Activated CD4-positive, alpha-beta T cell treated with anti-CD3 and anti-CD28 coated beads, Interleukin-2, Interleukin-4, amounts not matched to agents 100 ng/mL and 50 ng/mL, durations not matched to agents 16 hours and 8 hours (primary cell): ENCODE results near the gene GAD1.

ENCODE experiments used
- DNase-seq: peaks from one replicate; pipeline ENCODE4 v3.0.0-alpha.2; 2020; ENCODE audit warnings: low spot score

Gene GAD1

GRCh38 chr2:170818036-170818751, 1.5 kb downstream of the GAD1 start:
- DNase-seq = no peak

- no peak for DNase-seq
These were observed 2.2 kb downstream of the GAD1 start for GRCh38 chr2:170818752-170819470.

DNA sequence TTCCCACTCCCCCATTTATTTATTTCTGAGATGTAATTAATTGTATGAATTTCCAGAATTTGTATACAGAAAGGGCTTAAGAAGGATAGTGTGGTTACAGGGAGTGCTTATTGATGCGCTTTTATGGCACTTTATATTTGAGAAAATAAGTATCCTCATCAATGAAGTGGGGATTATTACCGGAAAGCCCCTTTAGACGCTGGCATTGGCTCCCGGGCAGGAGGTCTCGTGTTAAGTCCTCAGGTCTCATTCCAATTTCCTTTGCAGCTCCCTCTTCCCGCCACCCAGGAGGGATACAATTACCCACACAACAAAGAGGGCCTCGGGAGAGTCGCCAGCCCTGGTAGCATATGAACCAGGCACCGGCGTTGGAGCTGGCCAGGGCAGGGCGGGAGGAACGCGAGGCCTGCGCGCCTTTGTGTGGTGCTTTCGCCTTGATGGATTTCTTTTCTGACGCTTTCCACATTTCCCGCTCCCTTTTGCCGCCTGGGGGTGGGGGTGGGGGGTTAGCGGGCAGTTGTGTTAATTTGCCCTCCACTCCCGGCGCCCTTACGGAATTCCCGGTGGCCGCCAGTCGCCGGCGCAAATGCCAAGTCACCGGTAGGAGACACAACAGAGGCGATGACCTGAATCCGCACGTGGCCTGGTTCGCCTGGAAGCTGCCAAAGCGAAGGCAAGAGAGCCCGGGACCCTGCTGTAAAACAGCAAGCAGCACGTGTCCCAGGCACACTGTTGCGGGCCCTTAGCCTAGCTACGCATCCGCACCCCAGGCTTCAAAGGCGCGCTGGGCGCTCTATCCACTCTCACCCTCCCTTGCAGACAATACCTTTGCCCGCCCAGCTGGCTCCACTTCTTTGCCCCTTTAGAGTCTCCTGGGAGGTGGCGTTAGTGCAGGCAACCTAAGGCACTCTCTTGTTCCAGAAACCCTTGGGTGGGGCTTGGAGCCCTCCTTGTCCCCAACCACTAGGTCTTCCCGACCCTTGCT, 3.3 kb downstream of the GAD1 start:
- DNase-seq = no peak

DNA sequence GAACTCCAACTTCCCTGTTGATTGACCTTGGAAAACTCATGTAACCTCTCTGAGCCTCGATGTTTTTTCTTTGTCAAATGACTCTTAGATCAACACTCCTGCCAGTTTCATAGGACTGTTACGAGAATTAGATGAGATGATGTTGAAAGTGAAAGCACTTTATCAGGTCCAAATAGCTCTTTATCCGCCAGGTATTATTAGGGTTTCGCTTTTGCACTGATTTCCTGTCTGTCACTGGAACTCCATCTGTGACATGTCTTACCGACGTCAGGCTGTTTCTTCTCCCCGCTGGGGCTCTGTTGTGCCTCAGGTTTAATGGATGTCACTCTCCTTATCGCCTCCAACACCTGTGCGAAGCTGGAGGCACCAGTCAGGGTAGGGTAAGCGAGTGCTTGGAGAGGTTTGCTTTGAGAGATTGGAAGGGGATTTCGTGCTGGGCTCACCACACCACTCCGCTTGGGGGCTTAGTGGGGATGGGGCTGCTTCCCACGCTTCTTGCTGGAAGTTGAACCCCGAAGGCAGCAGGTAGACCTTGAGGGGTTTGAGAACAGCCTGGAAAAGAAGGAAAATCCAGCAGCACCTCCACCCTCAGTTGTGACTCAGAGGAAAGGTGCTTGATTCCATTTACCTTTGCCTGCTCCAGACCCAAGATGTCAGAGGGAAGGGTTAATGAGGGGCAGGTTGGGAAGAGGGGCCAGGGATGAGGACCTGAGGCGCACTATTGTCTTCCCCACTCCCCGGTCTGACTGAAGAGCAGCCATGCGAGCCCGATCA, 4.3 kb downstream of the GAD1 start:
- peak; percentile 45 for DNase-seq

DNA sequence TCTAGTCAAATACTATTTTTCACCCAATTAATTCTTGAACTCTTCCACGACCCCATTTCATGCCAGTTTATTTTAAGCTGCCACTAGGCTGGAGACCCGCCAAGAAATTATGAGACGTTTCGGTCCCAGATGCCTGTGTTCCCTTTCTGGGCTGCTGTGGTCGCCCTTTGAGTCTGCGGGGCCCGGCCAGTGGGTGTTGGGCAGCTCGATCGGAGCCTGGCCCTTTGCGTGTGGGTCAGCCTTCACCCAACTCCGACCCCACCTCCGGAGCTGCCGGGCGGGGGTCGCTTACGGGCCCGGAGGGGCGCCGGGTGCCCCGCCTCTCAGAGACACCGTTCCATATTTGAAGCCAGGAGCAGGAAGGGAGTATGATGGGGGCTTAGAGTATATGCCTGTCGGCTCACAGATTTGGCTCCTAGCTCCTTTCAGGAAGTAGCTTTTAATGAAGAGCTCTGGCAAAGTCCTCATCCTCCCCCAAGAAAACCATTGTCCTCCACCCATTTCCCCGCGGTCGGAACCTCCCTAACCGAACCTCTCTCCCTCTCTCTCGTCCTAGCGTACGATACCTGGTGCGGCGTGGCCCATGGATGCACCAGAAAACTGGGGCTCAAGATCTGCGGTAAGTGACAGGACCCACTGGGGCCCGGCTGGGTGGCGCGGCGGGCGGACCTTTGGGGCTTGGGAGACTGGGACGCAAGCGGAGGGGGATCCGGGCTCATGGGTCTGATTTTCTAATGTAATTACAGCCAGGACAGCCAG, 5.0 kb downstream of the GAD1 start:
- DNase-seq = no peak

DNA sequence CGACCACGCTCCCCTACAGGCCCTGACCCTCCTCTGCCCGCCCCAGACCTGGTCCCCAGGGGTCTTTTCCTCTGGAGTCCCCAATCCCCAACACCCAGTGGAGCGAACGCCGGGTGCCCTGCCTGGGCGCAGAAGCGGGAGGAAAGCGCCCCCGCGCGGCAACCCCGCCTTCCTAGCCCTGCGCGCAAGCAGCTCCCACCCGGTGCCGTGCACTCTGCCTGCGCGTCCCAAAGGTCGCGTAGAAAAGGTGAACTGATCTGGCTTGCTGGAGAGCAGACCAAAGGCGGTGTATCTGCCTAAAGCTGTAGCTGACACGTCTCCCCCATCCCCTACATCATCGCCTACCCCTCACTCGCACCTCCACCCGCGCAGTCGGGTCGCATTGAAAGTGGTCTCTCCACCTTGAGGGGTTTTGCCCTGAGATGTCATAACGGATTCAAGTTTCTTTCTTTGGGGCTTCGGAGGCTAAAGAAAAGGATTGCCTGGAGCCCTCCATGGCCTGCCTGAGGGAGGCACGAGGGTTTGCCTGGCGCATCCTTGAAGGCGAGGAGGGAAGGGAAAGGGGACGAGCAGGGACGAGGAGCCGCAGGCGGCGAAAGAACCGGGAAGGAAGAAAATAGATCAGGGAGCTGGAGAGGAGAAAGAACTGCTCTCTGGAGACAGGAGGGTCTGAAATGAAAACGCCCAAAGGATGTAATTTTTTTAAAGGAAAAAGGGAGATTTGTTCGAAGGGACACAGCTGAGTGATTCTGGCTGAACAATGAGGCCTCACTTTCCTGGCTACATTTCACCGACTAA, 5.8 kb downstream of the GAD1 start:
- no peak for DNase-seq

DNA sequence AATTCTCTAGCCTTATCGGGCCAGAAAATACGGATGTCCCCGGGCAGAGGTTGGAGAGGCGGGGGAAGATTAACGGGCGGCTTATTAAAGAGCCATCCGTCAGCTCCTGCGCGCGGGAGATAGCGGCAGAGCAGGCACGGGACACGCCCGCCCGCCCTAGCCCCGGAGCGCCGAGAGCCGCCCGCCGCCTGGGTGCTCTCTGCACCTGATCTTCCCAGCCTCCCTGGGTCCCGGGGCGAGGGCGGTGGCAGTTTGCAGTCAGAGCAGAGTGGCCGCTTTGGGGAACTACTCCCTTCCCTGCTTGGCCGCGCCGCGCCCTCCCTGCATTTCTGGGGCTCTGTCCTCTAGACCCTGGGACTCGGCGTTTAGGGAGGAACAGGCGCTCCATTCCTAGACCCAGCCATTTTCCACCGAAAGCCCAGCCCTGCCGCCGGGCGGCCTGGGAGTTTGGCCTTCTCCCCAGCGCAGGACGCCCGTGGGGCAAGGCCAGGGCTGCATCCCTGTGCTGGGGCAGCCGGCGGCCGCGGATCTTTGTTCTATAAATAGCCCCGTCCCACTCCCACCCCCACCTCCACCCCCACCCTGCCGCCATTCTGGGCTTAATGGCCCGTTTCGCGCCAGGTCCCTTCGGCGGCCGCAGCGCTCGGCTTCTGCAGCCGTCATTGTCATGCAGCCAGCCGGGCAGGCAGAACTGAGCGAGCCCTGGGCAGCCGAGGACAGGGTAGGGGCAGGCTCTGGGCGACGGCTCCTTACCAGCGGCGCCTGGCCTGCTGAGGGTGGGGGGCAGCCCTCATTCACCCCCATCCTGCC, 6.6 kb downstream of the GAD1 start:
- DNase-seq = no peak

DNA sequence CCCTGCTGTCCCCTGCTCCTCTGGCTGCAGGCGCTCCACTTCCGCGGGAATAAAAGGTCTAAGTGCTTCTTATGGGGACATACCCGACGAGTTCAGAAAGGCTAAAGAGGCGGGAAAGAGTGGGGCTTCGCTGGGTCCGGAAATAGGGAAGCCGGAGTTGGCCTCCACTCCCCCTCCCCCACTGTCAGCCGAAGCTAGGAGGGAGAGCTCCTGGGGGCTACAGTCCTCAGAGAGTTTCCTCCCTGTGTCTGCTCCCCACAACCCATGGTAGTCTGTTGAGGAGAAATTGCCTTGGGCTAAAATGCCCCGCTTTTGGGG, 7.2 kb downstream of the GAD1 start:
- no peak for DNase-seq

DNA sequence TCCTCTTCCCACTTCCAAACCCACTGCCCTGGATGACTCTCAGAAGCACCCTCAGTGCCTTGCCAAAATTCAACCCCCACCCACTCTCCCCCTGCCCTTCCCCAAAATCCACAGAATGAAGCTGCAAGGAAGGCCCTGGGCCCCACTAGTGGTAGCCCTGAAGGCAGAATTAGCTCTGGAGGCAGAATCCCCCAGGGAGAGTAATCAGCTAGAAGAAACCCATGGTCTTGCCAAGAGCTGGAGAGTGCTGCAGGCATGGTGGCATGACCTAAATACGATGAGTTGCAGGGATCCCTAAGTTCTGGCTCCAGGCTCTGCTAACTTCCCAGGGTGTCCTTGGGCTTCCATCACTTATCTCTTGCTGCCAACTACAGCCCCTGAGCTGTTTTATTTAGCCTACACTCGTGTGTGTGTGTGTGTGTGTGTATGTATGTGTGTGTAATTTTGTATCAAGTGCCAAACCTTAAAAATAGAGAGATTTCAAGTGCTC, 7.9 kb downstream of the GAD1 start:
- DNase-seq = no peak

- no peak for DNase-seq
These were observed 11.3 kb downstream of the GAD1 start for GRCh38 chr2:170827841-170828532.

DNA sequence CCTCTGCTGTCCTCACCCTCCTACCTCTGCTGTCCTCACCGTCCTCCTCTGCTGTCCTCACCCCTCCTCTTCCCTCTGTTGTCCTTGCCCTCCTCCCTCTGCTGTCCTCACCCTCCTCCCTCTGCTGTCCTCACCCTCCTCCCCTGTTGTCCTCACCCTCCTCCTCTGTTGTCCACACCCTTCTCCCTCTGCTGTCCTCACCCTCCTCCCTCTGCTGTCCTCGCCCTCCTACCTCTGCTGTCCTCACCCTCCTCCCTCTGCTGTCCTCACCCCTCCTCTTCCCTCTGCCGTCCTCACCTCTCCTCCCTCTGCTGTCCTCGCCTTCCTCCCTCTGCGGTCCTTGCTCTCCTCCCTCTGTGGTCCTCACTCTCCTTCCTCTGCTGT, 11.8 kb downstream of the GAD1 start:
- DNase-seq = no peak

DNA sequence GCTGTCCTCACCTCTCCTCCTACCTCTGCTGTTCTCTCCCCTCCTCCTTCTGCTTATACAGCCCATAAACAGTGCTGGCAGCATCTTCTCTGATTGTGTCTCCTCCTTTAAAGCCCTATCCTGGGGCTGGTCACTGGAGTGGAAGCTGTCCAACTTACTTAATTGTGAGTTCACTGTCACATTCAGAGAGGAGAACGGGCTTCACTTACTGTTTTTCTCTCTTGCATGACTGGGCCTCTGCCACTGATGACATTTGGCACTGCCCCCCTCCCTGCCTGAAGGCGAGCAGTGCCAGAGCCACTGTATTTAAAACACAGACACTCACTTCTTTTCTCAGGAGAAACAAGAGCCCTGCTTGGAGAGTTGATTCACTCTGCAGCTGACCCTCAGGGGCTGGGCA, 12.3 kb downstream of the GAD1 start:
- no peak for DNase-seq

GRCh38 chr2:170830166-170830565, 13.5 kb downstream of the GAD1 start:
- DNase-seq = no peak

DNA sequence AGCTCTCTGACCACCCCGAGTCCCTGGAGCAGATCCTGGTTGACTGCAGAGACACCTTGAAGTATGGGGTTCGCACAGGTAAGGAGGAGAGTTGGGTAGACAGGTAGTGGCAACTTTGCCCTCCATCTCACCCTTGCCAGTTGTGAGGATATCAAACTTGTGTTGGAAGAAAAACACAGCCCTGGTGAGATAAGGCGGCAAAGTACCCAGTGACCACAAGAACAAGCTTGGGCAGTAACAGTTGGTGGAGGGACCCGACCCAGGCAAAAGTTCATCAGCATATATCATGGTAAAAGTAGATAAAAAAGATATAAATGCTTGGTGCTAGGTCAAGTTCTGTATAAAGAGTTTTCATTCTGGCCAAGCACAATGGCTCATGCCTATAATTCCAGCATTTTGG, 14.4 kb downstream of the GAD1 start:
- DNase-seq = no peak

DNA sequence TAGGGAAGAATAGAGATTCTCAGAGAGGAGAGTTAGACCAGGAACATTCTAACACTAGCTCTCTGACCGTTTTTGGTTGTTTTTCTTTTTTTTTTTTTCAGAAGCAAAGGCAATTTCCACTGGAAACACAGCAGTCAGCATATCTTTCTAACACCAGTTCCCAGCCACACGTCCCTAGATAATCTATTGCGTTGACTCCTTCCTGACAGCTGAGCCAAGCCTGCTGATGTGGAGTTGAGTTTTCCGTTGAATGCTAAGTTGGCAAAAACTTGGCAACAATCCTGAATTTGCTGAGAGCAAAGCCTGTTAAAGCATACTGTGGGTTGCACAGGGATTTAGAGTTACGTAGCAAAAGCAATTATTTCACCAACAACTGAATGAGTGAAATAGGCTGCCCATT, 19.3 kb downstream of the GAD1 start:
- DNase-seq = no peak

- no peak for DNase-seq
These were observed 24.1 kb downstream of the GAD1 start for GRCh38 chr2:170840717-170841210.

- no peak for DNase-seq
These were observed 26.1 kb downstream of the GAD1 start for GRCh38 chr2:170842785-170843184.

GRCh38 chr2:170843656-170844055, 27.0 kb downstream of the GAD1 start:
- DNase-seq = peak; percentile 46

GRCh38 chr2:170845343-170845742, 28.7 kb downstream of the GAD1 start:
- no peak for DNase-seq
